ENCODE data around the gene RNF114.

Gene RNF114

DNA sequence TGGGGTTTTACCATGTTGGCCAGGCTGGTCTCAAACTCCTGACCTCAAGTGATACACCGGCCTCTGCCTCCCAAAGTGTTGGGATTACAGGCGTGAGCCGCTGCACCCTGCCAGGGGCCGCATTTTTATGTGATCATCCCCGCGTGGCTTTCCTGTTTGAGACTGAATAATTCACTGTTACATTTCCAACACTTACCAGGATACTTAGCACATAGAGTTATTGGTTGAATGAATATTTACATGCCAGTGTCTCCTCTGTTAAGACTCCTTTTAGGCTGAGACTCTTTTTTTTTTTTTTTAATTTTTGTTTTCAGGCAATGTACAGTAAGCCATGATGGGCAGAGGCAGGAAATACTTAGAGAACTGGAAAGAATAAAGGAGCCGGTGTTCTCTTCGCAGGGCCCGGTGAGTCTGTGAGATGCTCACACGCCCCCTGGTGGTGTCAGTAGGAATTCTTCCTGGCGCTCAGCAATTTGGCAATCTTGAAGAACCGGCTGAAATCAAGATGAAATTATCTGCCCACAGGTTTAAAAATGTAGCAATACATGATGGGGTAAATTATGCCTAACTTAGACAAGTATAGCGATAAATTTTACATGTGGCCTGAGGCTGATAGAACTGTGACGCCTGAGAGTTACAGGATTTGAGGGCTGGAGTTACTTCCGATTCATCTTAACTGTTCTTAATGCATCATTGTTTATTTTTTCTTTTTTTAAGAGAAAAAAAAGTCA, 7.6 kb upstream of the RNF114 start (continued):
- TF ChIP-seq CTCF (tag by site-specific recombination; IDR thresholded peaks at IDR 0.05) (peak; percentile 65), ZBTB17 (tag by site-specific recombination; IDR thresholded peaks at IDR 0.05) (peak; percentile 71), TCF7L2 (IDR thresholded peaks at IDR 0.05; ENCODE audit: borderline replicate concordance, low read depth, low read length) (peak; percentile 44; the same call in 1 of the 2 replicates)

DNA sequence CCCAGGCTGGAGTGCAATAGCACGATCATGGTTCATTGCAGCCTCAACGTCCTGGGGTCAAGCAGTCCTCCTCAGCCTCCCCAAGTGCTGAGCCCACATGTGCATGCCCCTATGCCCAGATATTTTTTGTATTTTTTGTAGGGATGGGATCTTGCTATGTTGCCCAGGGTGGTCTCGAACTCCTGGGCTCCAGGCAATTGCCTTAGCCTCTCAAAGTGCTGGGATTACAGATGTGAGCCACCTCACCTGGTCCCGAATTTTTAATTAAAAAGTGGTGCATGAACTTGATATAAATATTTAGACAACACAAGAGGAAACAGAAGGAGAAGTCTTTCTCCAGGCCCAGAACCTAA, 7.1 kb upstream of the RNF114 start:
- no peaks in the 10 kb centered on the region for H3K36me3 ChIP-seq (ENCODE audit: control insufficient read depth in 2 of 2, insufficient read depth in 1 of 2, low read length in 2 of 2)
- H3K9me3 ChIP-seq (ENCODE audit: control insufficient read depth, insufficient read depth, low read depth, low read length) = no peaks in the 10 kb centered on the region
- no peak for TF ChIP-seq ZNF391 (tag by site-specific recombination; IDR thresholded peaks at IDR 0.05; ENCODE audit: borderline replicate concordance, low read depth)
- peak; percentile 93 for TF ChIP-seq ZNF121 (tag by site-specific recombination; IDR thresholded peaks at IDR 0.05)
- TF ChIP-seq ZNF830 (tag by site-specific recombination; IDR thresholded peaks at IDR 0.05; ENCODE audit: low read depth) = no peak
- H3K4me3 ChIP-seq (ENCODE audit: low read depth, low read length) = no peak overlapping the region
- H3K4me1 ChIP-seq (ENCODE audit: control insufficient read depth, insufficient read depth, low read length) = no peaks in the 10 kb centered on the region
- POLR2A ChIA-PET = no interaction called here
- H3K27ac ChIP-seq (ENCODE audit: extremely low read depth, low read depth, low read length) = no peak overlapping the region
- CTCF ChIA-PET = interaction anchor here (1.0 to 1.1 kb wide), 3 partner anchors 9 to 392 kb away, joined by 3 to 6 read pairs (median 5); no protein-coding TSS in a partner anchor

GRCh38 chr20:49935746-49936152, 448 bp upstream of the RNF114 start:
- peaks cover 6% of the 10 kb centered on the region for H3K4me1 ChIP-seq (ENCODE audit: control insufficient read depth, insufficient read depth, low read length)
- POLR2A ChIA-PET = interaction anchor here (0.6 to 2.5 kb wide), 8 partner anchors 10 to 135 kb away, joined by 3 to 11 read pairs (median 4); partner anchors contain the start of genes SLC9A8, SNAI1 and SPATA2
- H3K4me3 ChIP-seq (ENCODE audit: low read depth, low read length) = peak overlapping the region; percentile 7; the same call in 1 of the 2 replicates
- H3K27ac ChIP-seq (ENCODE audit: extremely low read depth, low read depth, low read length) = no peak overlapping the region
- CTCF ChIA-PET = interaction anchor here (0.7 to 3.5 kb wide), 6 partner anchors 8 to 394 kb away, joined by 3 to 15 read pairs (median 3); no protein-coding TSS in a partner anchor
- H3K9me3 ChIP-seq (ENCODE audit: control insufficient read depth, insufficient read depth, low read depth, low read length) = no peaks in the 10 kb centered on the region
- peaks cover 0 to 16% of the 10 kb centered on the region in 2 experiments; a peak in 2 of 3 replicates for H3K36me3 ChIP-seq (ENCODE audit: control insufficient read depth in 2 of 2, insufficient read depth in 1 of 2, low read length in 2 of 2)
- TF ChIP-seq ZXDB (tag by site-specific recombination; IDR thresholded peaks at IDR 0.05) = no peak
- no peak for TF ChIP-seq ZNF248 (tag by site-specific recombination; IDR thresholded peaks at IDR 0.05)
- no peak for TF ChIP-seq ZNF529 (tag by site-specific recombination; IDR thresholded peaks at IDR 0.05; ENCODE audit: insufficient replicate concordance)
- TF ChIP-seq, protein P1, sequence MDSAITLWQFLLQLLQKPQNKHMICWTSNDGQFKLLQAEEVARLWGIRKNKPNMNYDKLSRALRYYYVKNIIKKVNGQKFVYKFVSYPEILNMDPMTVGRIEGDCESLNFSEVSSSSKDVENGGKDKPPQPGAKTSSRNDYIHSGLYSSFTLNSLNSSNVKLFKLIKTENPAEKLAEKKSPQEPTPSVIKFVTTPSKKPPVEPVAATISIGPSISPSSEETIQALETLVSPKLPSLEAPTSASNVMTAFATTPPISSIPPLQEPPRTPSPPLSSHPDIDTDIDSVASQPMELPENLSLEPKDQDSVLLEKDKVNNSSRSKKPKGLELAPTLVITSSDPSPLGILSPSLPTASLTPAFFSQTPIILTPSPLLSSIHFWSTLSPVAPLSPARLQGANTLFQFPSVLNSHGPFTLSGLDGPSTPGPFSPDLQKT (IDR thresholded peaks at IDR 0.05; ENCODE audit: borderline replicate concordance, low read depth, low read length) = no peak
- TF ChIP-seq ZNF138 (tag by site-specific recombination; IDR thresholded peaks at IDR 0.05; ENCODE audit: borderline replicate concordance) = no peak
- TF ChIP-seq KLF8 (tag by site-specific recombination; IDR thresholded peaks at IDR 0.05) = no peak
- TF ChIP-seq BCL11B (tag by site-specific recombination; IDR thresholded peaks at IDR 0.05; ENCODE audit: low read depth) = no peak
- TF ChIP-seq ZFP37 (tag by site-specific recombination; IDR thresholded peaks at IDR 0.05) = no peak
- TF ChIP-seq, protein P2, sequence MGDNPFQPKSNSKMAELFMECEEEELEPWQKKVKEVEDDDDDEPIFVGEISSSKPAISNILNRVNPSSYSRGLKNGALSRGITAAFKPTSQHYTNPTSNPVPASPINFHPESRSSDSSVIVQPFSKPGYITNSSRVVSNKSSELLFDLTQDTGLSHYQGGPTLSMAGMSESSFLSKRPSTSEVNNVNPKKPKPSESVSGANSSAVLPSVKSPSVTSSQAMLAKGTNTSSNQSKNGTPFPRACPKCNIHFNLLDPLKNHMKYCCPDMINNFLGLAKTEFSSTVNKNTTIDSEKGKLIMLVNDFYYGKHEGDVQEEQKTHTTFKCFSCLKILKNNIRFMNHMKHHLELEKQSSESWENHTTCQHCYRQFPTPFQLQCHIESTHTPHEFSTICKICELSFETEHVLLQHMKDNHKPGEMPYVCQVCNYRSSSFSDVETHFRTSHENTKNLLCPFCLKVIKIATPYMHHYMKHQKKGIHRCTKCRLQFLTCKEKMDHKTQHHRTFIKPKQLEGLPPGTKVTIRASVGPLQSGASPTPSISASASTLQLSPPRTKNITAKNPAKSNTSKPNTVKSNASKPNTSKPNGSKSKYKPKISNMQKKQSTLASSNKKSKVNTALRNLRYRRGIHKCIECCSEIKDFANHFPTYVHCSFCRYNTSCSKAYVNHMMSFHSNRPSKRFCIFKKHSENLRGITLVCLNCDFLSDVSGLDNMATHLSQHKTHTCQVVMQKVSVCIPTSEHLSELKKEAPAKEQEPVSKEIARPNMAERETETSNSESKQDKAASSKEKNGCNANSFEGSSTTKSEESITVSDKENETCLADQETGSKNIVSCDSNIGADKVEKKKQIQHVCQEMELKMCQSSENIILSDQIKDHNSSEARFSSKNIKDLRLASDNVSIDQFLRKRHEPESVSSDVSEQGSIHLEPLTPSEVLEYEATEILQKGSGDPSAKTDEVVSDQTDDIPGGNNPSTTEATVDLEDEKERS (tag by site-specific recombination; IDR thresholded peaks at IDR 0.05) = no peak
- no peak for TF ChIP-seq ZNF544 (tag by site-specific recombination; IDR thresholded peaks at IDR 0.05)
- no peak for TF ChIP-seq ZFP41 (tag by site-specific recombination; IDR thresholded peaks at IDR 0.05; ENCODE audit: borderline replicate concordance)
- no peak for TF ChIP-seq ZNF391 (tag by site-specific recombination; IDR thresholded peaks at IDR 0.05; ENCODE audit: borderline replicate concordance, low read depth)
- TF ChIP-seq ZNF133 (tag by site-specific recombination; IDR thresholded peaks at IDR 0.05) = no peak
- no peak for TF ChIP-seq GLIS2 (tag by site-specific recombination; IDR thresholded peaks at IDR 0.05)
- TF ChIP-seq, protein P3, sequence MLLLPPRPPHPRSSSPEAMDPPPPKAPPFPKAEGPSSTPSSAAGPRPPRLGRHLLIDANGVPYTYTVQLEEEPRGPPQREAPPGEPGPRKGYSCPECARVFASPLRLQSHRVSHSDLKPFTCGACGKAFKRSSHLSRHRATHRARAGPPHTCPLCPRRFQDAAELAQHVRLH (tag by site-specific recombination; IDR thresholded peaks at IDR 0.05) = peak; percentile 63; the same call in 1 of the 2 replicates
- 0 out of 2 replicates have a peak, but pooled peaks have one; percentile 38 for TF ChIP-seq ZNF24 (tag by site-specific recombination; IDR thresholded peaks at IDR 0.05)
- TF ChIP-seq, protein P4, sequence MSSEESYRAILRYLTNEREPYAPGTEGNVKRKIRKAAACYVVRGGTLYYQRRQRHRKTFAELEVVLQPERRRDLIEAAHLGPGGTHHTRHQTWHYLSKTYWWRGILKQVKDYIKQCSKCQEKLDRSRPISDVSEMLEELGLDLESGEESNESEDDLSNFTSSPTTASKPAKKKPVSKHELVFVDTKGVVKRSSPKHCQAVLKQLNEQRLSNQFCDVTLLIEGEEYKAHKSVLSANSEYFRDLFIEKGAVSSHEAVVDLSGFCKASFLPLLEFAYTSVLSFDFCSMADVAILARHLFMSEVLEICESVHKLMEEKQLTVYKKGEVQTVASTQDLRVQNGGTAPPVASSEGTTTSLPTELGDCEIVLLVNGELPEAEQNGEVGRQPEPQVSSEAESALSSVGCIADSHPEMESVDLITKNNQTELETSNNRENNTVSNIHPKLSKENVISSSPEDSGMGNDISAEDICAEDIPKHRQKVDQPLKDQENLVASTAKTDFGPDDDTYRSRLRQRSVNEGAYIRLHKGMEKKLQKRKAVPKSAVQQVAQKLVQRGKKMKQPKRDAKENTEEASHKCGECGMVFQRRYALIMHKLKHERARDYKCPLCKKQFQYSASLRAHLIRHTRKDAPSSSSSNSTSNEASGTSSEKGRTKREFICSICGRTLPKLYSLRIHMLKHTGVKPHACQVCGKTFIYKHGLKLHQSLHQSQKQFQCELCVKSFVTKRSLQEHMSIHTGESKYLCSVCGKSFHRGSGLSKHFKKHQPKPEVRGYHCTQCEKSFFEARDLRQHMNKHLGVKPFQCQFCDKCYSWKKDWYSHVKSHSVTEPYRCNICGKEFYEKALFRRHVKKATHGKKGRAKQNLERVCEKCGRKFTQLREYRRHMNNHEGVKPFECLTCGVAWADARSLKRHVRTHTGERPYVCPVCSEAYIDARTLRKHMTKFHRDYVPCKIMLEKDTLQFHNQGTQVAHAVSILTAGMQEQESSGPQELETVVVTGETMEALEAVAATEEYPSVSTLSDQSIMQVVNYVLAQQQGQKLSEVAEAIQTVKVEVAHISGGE (tag by site-specific recombination; conservative IDR thresholded peaks at IDR 0.05; ENCODE audit: low read depth) = 0 out of 2 replicates have a peak, but pooled peaks have one; percentile 17
